Thoracic aorta (tissue), 2 donors: ENCODE measurements around the gene FOXA1. TPM values are rescaled to one million over a fixed set of nuclear protein-coding genes. Genes with fewer than 3 reads are reported as not detected.

ENCODE experiments used
- ATAC-seq: fragments of 150-250 bp; one replicate; pipeline ENCODE4 v1.8.0; 2017; ENCODE audit warnings: low read depth; ENCODE audit not compliant: insufficient number of reproducible peaks, low FRiP score
- DNase-seq: peaks from one replicate; pipeline ENCODE4 v3.0.0-alpha.2; 2020; ENCODE audit warnings: low spot score
- H3K27ac ChIP-seq, 2 donors: fragments of 200-600 bp; sonication (generic); 1 replicate in 1 of 2; 2 replicates in 1 of 2; pipeline ENCODE4 v1.5.1; 2016; ENCODE audit warnings: mild to moderate bottlenecking in 2 of 2, moderate library complexity in 2 of 2
- H3K27me3 ChIP-seq: fragments of 200-600 bp; sonication (generic); replicated peaks from 2 replicates; pipeline ENCODE4 v1.6.0; 2016; ENCODE audit warnings: mild to moderate bottlenecking; ENCODE audit not compliant: insufficient read depth
- H3K36me3 ChIP-seq: fragments of 200-600 bp; sonication (generic); one replicate; pipeline ENCODE4 v1.5.1; 2016
- H3K4me1 ChIP-seq, 2 donors: fragments of 200-600 bp; sonication (generic); 1 replicate in 1 of 2; 2 replicates in 1 of 2; pipeline versions ENCODE4 v1.5.1 to v1.6.0; 2016; ENCODE audit warnings: low read depth in 2 of 2, mild to moderate bottlenecking in 1 of 2; ENCODE audit not compliant: control insufficient read depth in 1 of 2
- H3K4me3 ChIP-seq: fragments of 200-600 bp; sonication (generic); 2 replicates; pipeline ENCODE4 v1.5.1; 2016; ENCODE audit warnings: mild to moderate bottlenecking
- H3K9me3 ChIP-seq: fragments of 200-600 bp; sonication (generic); 2 replicates; pipeline ENCODE4 v1.5.1; 2016
- CTCF ChIP-seq: fragments of 200-600 bp; sonication (generic); IDR thresholded peaks from one replicate; pipeline ENCODE4 v1.5.1; 2019; ENCODE audit warnings: antibody characterized with exemption
- total RNA-seq, 2 donors: library from RNA; depleted of rRNA; stranded (reverse); fragments of >200 nt; gene quantifications; one replicate each; pipeline versions ENCODE4 v1.1.0 to v1.2.3, GENCODE V29; 2016

Gene FOXA1
- total RNA-seq, 2 donors from 2014 or later: not detected

GRCh38 chr14:37571391-37571790, 23.7 kb downstream of the FOXA1 start:
- Histone ChIP-seq H3K27ac (no peak overlapping the region), H3K36me3 (no peaks in the 10 kb centered on the region), H3K9me3 (no peaks in the 10 kb centered on the region), H3K4me1 (peaks cover 8 to 30% of the 10 kb centered on the region in 2 donors), H3K4me3 (no peak overlapping the region), H3K27me3 (no peaks in the 10 kb centered on the region)
- DNase-seq: no peak
- no peak for TF ChIP-seq CTCF
- ATAC-seq: no peak

GRCh38 chr14:37569729-37570128, 25.3 kb downstream of the FOXA1 start:
- H3K4me1 ChIP-seq: peaks cover 8 to 33% of the 10 kb centered on the region in 2 donors
- ATAC-seq: no peak
- DNase-seq: no peak
- H3K27me3 ChIP-seq: no peaks in the 10 kb centered on the region
- H3K36me3 ChIP-seq: no peaks in the 10 kb centered on the region
- no peak overlapping the region for H3K4me3 ChIP-seq
- no peaks in the 10 kb centered on the region for H3K9me3 ChIP-seq
- no peak for TF ChIP-seq CTCF
- no peak overlapping the region for H3K27ac ChIP-seq

GRCh38 chr14:37566811-37567371, 28.2 kb downstream of the FOXA1 start:
- Histone ChIP-seq H3K4me1 (peaks cover 6 to 16% of the 10 kb centered on the region in 2 donors), H3K9me3 (no peaks in the 10 kb centered on the region), H3K27ac (peak overlapping the region in 1 of 2 donors; percentile 54), H3K36me3 (no peaks in the 10 kb centered on the region), H3K27me3 (no peaks in the 10 kb centered on the region), H3K4me3 (no peak overlapping the region)
- no peak for TF ChIP-seq CTCF
- DNase-seq (no peak), ATAC-seq (no peak)

GRCh38 chr14:37565550-37565949, 29.5 kb downstream of the FOXA1 start:
- DNase-seq (no peak), ATAC-seq (no peak)
- no peaks in the 10 kb centered on the region for H3K36me3 ChIP-seq
- no peaks in the 10 kb centered on the region for H3K27me3 ChIP-seq
- H3K4me3 ChIP-seq: no peak overlapping the region
- peaks cover 6 to 16% of the 10 kb centered on the region in 2 donors for H3K4me1 ChIP-seq
- no peaks in the 10 kb centered on the region for H3K9me3 ChIP-seq
- no peak for TF ChIP-seq CTCF
- no peak overlapping the region for H3K27ac ChIP-seq

GRCh38 chr14:37563189-37563588, 31.9 kb downstream of the FOXA1 start:
- TF ChIP-seq CTCF: no peak
- no peak for ATAC-seq
- no peak overlapping the region for H3K4me3 ChIP-seq

More at GRCh38 chr14:37563189-37563588, 31.9 kb downstream of the FOXA1 start:
- Histone ChIP-seq H3K27ac (no peak overlapping the region), H3K27me3 (no peaks in the 10 kb centered on the region), H3K9me3 (no peaks in the 10 kb centered on the region), H3K36me3 (no peaks in the 10 kb centered on the region), H3K4me1 (peaks cover 6 to 16% of the 10 kb centered on the region in 2 donors)
- DNase-seq: no peak
